ENCODE measurements around the gene B4GALT6. TPM values are rescaled to one million over a fixed set of nuclear protein-coding genes. Genes with fewer than 3 reads are reported as not detected.

The B4GALT6 gene
- total and polyA plus RNA-seq, 2 of the 4 experiments (the other 2 are of a cell fraction) = 1.1 to 3.9 TPM

- POLR2A ChIA-PET (ENCODE audit: unreplicated experiment) = no interaction called here
- dilution Hi-C loops (cut with HindIII; ENCODE audit: low sequenced_read_pairs, unreplicated experiment) = no loop called here
- Histone ChIP-seq H3K4me2 (ENCODE audit: low read depth, low read length) (no peak overlapping the region), H3K9ac (ENCODE audit: low read depth, low read length) (no peak overlapping the region), H2BK15ac (ENCODE audit: low read depth, low read length) (no peak overlapping the region), H4K5ac (ENCODE audit: low read depth, low read length) (no peak overlapping the region), H2AK9ac (replicated peaks; ENCODE audit: low read depth, low read length, poor library complexity) (no peak overlapping the region), H3K14ac (replicated peaks; ENCODE audit: low read depth, low read length) (no peak overlapping the region), H3K4me3 (ENCODE audit: insufficient read depth, low read depth, low read length) (no peak overlapping the region), H3K23ac (ENCODE audit: low read depth, low read length) (no peak overlapping the region), H3K9me1 (ENCODE audit: insufficient read depth, low read length) (no peaks in the 10 kb centered on the region), H2BK5ac (ENCODE audit: low read depth, low read length, poor library complexity, severe bottlenecking) (no peak overlapping the region), H2BK20ac (ENCODE audit: low read depth, low read length) (no peak overlapping the region), H3K9me3 (ENCODE audit: control insufficient read depth, insufficient read depth, low read length) (no peaks in the 10 kb centered on the region), H4K91ac (ENCODE audit: insufficient read depth, low read depth, low read length) (no peak overlapping the region), H3K4me1 (ENCODE audit: control insufficient read depth, insufficient read depth, low read length) (no peaks in the 10 kb centered on the region), H3K18ac (ENCODE audit: low read depth, low read length) (no peak overlapping the region), H2AK5ac (ENCODE audit: low read depth, low read length) (no peak overlapping the region), H2BK120ac (ENCODE audit: low read depth, low read length) (no peak overlapping the region), H3K36me3 (ENCODE audit: control insufficient read depth, insufficient read depth, low read length) (no peaks in the 10 kb centered on the region), H2AFZ (replicated peaks; ENCODE audit: low read length, poor library complexity) (no peak overlapping the region), H3K79me1 (ENCODE audit: low read depth in 1 of 2, low read length in 2 of 2) (no peaks in the 10 kb centered on the region), H3K27ac (ENCODE audit: insufficient read depth, low read length) (no peak overlapping the region), H3K27me3 (ENCODE audit: control insufficient read depth, insufficient read depth, low read length) (no peaks in the 10 kb centered on the region), H3K56ac (ENCODE audit: extremely low read depth, insufficient read depth, low read length) (no peak overlapping the region), H3K4ac (ENCODE audit: low read depth, low read length) (no peak overlapping the region), H4K20me1 (ENCODE audit: insufficient read depth, low read length) (no peaks in the 10 kb centered on the region), H4K8ac (ENCODE audit: low read depth in 2 of 2, low read length in 2 of 2) (no peak overlapping the region)
- CTCF ChIA-PET = no interaction called here
- in situ Hi-C loops (cut with MboI; ENCODE audit: low sequenced_read_pairs) = no loop called here
- BruUV-seq (replicated peaks) = no TSS peak
- TF ChIP-seq SMC3 (IDR thresholded peaks at IDR 0.05; ENCODE audit: low read depth, low read length) (no peak), BHLHE40 (IDR thresholded peaks at IDR 0.05; ENCODE audit: low read depth, low read length) (no peak), FOS (IDR thresholded peaks at IDR 0.05; ENCODE audit: low read depth, low read length) (no peak), NFE2L2 (IDR thresholded peaks at IDR 0.05; ENCODE audit: low read depth, low read length) (no peak), RAD21 (IDR thresholded peaks at IDR 0.05; ENCODE audit: low read length) (no peak), CTCF (conservative IDR thresholded peaks at IDR 0.05; ENCODE audit: low read depth, low read length) (no peak)
- ATAC-seq (ENCODE audit: low read depth) (no peak), DNase-seq (no peak)
- WGBS, 2 experiments (ENCODE audit: extremely low coverage in 2 of 2, insufficient read length in 1 of 2) = no CpG with 5 or more reads among the region's 3 CpGs
- intact Hi-C loops (cut with micrococcal nuclease) = no loop called here
Observed at GRCh38 chr18:31702449-31702848, 18.1 kb upstream of the B4GALT6 start.
